ENCODE measurements around the gene RHEBL1. TPM values are rescaled to one million over a fixed set of nuclear protein-coding genes. Genes with fewer than 3 reads are reported as not detected.

RHEBL1 gene
- total RNA-seq, 1 experiment from 2014 or later: 5.1 TPM

DNA sequence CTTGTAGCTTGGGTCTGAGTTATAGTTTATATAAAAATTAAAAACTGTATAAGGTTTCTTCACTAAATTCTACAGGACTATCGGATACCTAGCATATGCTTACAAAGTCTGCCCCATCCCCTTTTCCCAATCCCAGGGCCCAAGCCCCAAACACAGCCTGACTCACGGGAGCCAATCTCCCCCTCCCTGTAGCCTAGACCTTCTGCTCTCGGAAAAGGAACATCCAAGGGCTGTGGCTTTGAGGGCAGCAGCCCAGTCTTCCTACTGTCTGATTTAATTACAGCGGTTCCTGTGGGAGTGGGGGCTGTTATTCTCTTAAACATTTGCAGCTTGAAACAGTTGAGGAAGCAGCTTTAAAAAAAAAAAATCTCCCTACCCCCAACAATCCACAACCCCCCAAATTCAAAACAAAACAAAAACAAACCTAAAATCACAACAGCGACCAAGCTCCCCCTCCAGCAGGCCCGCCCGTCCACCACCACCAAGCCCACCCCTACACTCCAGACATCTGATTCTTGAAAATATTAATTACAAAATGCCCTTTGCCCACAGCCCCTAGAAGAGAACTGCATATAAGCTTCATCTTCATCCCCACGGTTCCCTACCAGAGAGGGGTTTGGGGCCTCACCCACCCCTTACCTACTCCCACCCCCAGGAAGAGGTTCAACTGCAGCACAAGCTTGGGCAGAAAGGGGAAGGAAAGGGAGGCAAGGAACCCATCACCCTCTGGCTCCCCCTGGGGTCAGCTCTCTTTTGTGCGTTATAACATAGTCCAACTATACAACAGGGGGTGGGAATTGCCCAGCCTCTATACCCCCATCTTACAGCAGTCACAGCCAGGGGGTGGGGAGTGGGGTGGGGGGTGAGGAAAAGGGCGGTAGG, 50.1 kb downstream of the RHEBL1 start:
- Histone ChIP-seq H3K4me1 (ENCODE audit: low read length) (peaks cover 28% of the 10 kb centered on the region), H3K4me3 (ENCODE audit: low read length) (peak overlapping the region; percentile 71), H4K20me1 (ENCODE audit: insufficient read depth, low read depth, low read length) (no peaks in the 10 kb centered on the region), H3K79me2 (ENCODE audit: low read length) (peaks cover 32% of the 10 kb centered on the region), H3K27ac (ENCODE audit: low read length) (peak overlapping the region; percentile 95), H3K27me3 (ENCODE audit: low read length) (no peaks in the 10 kb centered on the region), H3K9me3 (ENCODE audit: low read length) (no peaks in the 10 kb centered on the region), H3K9me2 (replicated peaks; ENCODE audit: insufficient read depth, low read length) (no peaks in the 10 kb centered on the region), H3K9ac (ENCODE audit: low read length) (peak overlapping the region; percentile 79), H3K36me3 (ENCODE audit: insufficient read depth, low read length) (peaks cover 6% of the 10 kb centered on the region; the same call in 1 of the 2 replicates), H2AFZ (ENCODE audit: low read length) (no peak overlapping the region), H3K4me2 (ENCODE audit: low read depth, low read length, poor library complexity, severe bottlenecking) (peak overlapping the region; percentile 98)
- peak; percentile 86 for DNase-seq

DNA sequence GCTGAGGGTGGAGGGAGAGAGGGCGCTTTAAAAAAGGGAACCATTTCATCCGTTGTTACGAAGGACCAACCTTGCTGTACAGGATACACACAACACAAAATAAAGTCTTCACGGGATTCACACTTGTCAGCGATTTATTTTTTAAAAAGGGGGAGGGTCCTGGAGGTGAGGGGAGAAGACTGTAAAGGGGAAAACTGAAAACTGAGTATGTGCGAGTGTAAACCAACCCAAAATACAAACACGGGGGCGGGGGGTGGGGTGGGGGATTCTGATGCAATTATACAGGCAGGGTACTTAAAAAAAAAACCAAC, 50.7 kb downstream of the RHEBL1 start:
- peak overlapping the region; percentile 98 for H3K4me2 ChIP-seq (ENCODE audit: low read depth, low read length, poor library complexity, severe bottlenecking)
- peak overlapping the region; percentile 71 for H3K4me3 ChIP-seq (ENCODE audit: low read length)
- H3K9ac ChIP-seq (ENCODE audit: low read length): peak overlapping the region; percentile 79
- H3K27ac ChIP-seq (ENCODE audit: low read length): peak overlapping the region; percentile 95
- H3K9me3 ChIP-seq (ENCODE audit: low read length): no peaks in the 10 kb centered on the region
- H3K36me3 ChIP-seq (ENCODE audit: insufficient read depth, low read length): peaks cover 6% of the 10 kb centered on the region; the same call in 1 of the 2 replicates
- H2AFZ ChIP-seq (ENCODE audit: low read length): peak overlapping the region; percentile 81; the same call in 1 of the 2 replicates
- H3K4me1 ChIP-seq (ENCODE audit: low read length): peaks cover 28% of the 10 kb centered on the region
- H3K9me2 ChIP-seq (replicated peaks; ENCODE audit: insufficient read depth, low read length): no peaks in the 10 kb centered on the region
- DNase-seq: no peak
- no peaks in the 10 kb centered on the region for H3K27me3 ChIP-seq (ENCODE audit: low read length)
- H3K79me2 ChIP-seq (ENCODE audit: low read length): peaks cover 36% of the 10 kb centered on the region
- no peaks in the 10 kb centered on the region for H4K20me1 ChIP-seq (ENCODE audit: insufficient read depth, low read depth, low read length)

DNA sequence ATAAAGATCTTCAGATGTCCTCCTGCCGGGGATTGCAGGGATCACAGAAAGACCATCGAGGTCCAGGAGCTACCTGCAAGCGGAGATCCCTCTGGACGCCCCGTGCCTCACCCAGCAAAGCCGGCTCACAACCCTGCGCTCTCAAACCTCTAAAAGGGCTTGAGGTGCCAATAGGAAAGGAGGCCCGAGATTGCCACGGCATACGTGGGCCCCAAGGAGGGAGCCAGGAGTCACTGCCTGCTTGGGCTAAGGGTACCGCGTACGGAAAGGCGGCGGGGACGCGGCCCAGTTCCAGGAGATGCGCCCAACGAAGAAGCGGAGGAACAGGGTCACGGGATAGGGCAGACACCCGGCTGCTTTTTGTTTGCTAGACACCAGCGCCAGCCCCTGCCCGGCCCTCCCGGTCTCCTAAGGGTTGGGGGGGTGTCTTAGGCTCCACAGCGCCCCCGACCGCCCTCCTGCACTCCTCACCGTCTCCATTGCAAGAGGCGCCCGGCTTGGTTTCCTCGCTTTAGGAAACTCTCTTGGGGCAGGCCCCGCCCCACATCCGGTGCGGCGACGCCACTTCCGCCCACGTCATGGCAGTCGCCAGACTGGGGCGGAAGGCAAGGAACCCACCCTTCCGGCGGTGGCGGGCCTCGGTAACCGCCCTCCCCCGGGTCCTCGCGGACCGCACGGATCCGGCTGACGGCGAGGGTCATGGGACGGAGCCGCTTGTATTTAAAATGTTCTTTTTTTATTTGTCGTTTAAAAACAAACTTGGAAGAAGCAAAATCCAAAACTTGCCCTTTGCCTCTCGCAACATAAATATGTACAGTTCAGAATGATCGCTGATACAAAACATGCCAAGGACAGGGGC, 51.3 kb downstream of the RHEBL1 start, which contains the start of gene PRKAG1:
Gene PRKAG1 (minus strand): TSS at position 516 of the 859 bp plus-strand sequence. CDS start 36 bp downstream, at position 480.
- no peaks in the 10 kb centered on the region for H3K9me3 ChIP-seq (ENCODE audit: low read length)
- H3K9me2 ChIP-seq (replicated peaks; ENCODE audit: insufficient read depth, low read length): no peaks in the 10 kb centered on the region
- peaks cover 28% of the 10 kb centered on the region for H3K4me1 ChIP-seq (ENCODE audit: low read length)
- DNase-seq: peak; percentile 98
- peaks cover 6% of the 10 kb centered on the region; the same call in 1 of the 2 replicates for H3K36me3 ChIP-seq (ENCODE audit: insufficient read depth, low read length)
- H3K9ac ChIP-seq (ENCODE audit: low read length): peak within 1 kb of the TSS; percentile 79
- peak within 1 kb of the TSS; percentile 95 for H3K27ac ChIP-seq (ENCODE audit: low read length)
- peak within 1 kb of the TSS; percentile 71 for H3K4me3 ChIP-seq (ENCODE audit: low read length)
- H3K4me2 ChIP-seq (ENCODE audit: low read depth, low read length, poor library complexity, severe bottlenecking): peak within 1 kb of the TSS; percentile 98
- no peaks in the 10 kb centered on the region for H4K20me1 ChIP-seq (ENCODE audit: insufficient read depth, low read depth, low read length)
- no peaks in the 10 kb centered on the region for H3K27me3 ChIP-seq (ENCODE audit: low read length)
- peaks cover 36% of the 10 kb centered on the region for H3K79me2 ChIP-seq (ENCODE audit: low read length)
- H2AFZ ChIP-seq (ENCODE audit: low read length): peak within 1 kb of the TSS; percentile 81; the same call in 1 of the 2 replicates

DNA sequence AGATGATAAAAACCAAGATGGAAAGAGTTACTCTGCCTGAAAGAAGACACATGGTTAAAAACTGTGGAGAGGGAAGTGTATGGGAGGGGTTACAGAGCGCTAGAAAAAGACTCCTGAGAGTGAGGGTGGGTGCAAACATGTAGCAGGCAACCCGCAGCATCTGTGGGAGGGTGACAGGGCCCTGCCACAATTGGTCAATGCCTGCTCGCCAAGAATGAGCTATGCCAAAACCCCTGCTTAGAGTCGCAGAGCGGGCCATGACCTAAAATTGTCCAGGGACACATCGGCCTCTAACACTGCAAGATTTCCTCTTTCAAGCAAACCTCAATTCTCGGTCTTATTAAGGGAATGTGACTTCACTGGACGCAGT, 51.9 kb downstream of the RHEBL1 start:
- DNase-seq: peak; percentile 66
- Histone ChIP-seq H3K4me1 (ENCODE audit: low read length) (peaks cover 28% of the 10 kb centered on the region), H3K27me3 (ENCODE audit: low read length) (no peaks in the 10 kb centered on the region), H3K4me3 (ENCODE audit: low read length) (peak overlapping the region; percentile 71), H3K9me2 (replicated peaks; ENCODE audit: insufficient read depth, low read length) (no peaks in the 10 kb centered on the region), H3K36me3 (ENCODE audit: insufficient read depth, low read length) (peaks cover 6% of the 10 kb centered on the region; the same call in 1 of the 2 replicates), H3K4me2 (ENCODE audit: low read depth, low read length, poor library complexity, severe bottlenecking) (peak overlapping the region; percentile 98), H3K9ac (ENCODE audit: low read length) (peak overlapping the region; percentile 79), H3K9me3 (ENCODE audit: low read length) (no peaks in the 10 kb centered on the region), H3K79me2 (ENCODE audit: low read length) (peaks cover 36% of the 10 kb centered on the region), H4K20me1 (ENCODE audit: insufficient read depth, low read depth, low read length) (no peaks in the 10 kb centered on the region), H3K27ac (ENCODE audit: low read length) (peak overlapping the region; percentile 95), H2AFZ (ENCODE audit: low read length) (no peak overlapping the region)

DNA sequence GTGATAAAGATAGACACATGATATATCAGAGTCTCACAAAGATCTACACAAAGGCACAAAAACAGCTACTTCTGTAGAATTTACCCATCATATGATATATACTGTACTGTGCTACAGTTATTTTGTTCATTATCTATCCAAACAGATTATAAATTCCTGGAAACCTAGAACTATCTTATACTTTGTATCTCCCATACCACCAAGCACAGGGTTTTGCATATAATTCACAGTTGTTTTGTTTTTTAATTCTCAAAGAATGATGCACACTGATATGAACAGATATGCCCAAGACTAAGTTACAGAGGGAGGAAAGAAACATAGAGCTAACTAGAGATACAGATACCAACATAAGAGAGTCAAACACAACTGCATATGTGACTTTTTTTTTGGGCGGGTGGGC, 54.6 kb downstream of the RHEBL1 start:
- peaks cover 36% of the 10 kb centered on the region for H3K79me2 ChIP-seq (ENCODE audit: low read length)
- H3K9ac ChIP-seq (ENCODE audit: low read length): no peak overlapping the region
- H3K27me3 ChIP-seq (ENCODE audit: low read length): no peaks in the 10 kb centered on the region
- H3K4me2 ChIP-seq (ENCODE audit: low read depth, low read length, poor library complexity, severe bottlenecking): no peak overlapping the region
- H2AFZ ChIP-seq (ENCODE audit: low read length): no peak overlapping the region
- H3K9me3 ChIP-seq (ENCODE audit: low read length): no peaks in the 10 kb centered on the region
- no peak overlapping the region for H3K27ac ChIP-seq (ENCODE audit: low read length)
- no peak for DNase-seq
- no peak overlapping the region for H3K4me3 ChIP-seq (ENCODE audit: low read length)
- peaks cover 23% of the 10 kb centered on the region for H3K4me1 ChIP-seq (ENCODE audit: low read length)
- H3K9me2 ChIP-seq (replicated peaks; ENCODE audit: insufficient read depth, low read length): no peaks in the 10 kb centered on the region
- H4K20me1 ChIP-seq (ENCODE audit: insufficient read depth, low read depth, low read length): no peaks in the 10 kb centered on the region
- H3K36me3 ChIP-seq (ENCODE audit: insufficient read depth, low read length): 0 out of 2 replicates have a peak, but pooled peaks cover 3% of the 10 kb centered on the region

Other genes starting within 250 kb of the RHEBL1 start
- gene DDX23, start 217.8 kb downstream of the RHEBL1 start, total RNA-seq (2014; rRNA removed; shearing (Covaris generic); ENCODE audit: low replicate concordance): 37.0 and 68.0 TPM in 2 replicates
- gene RND1, start 204.1 kb downstream of the RHEBL1 start, total RNA-seq (2014; rRNA removed; shearing (Covaris generic); ENCODE audit: low replicate concordance): 0.60 and 1.4 TPM in 2 replicates
- gene FKBP11, start 144.5 kb downstream of the RHEBL1 start, total RNA-seq (2014; rRNA removed; shearing (Covaris generic); ENCODE audit: low replicate concordance): 22.0 and 29.8 TPM in 2 replicates
- gene ARF3, start 112.5 kb downstream of the RHEBL1 start, total RNA-seq (2014; rRNA removed; shearing (Covaris generic); ENCODE audit: low replicate concordance): 51.7 and 57.5 TPM in 2 replicates
- 0.61 and 1.0 TPM in 2 replicates for gene WNT10B, start 98.2 kb downstream of the RHEBL1 start, total RNA-seq (2014; rRNA removed; shearing (Covaris generic); ENCODE audit: low replicate concordance)
- not detected in 2 replicates for gene WNT1, start 91.7 kb downstream of the RHEBL1 start, total RNA-seq (2014; rRNA removed; shearing (Covaris generic); ENCODE audit: low replicate concordance)
- 9.6 and 20.2 TPM in 2 replicates for gene DDN, start 70.6 kb downstream of the RHEBL1 start, total RNA-seq (2014; rRNA removed; shearing (Covaris generic); ENCODE audit: low replicate concordance)
- gene PRKAG1, start 51.2 kb downstream of the RHEBL1 start, total RNA-seq (2014; rRNA removed; shearing (Covaris generic); ENCODE audit: low replicate concordance): 35.1 and 47.5 TPM in 2 replicates
- 29.6 and 42.6 TPM in 2 replicates for gene KMT2D, start 9.2 kb downstream of the RHEBL1 start, total RNA-seq (2014; rRNA removed; shearing (Covaris generic); ENCODE audit: low replicate concordance)
- gene DHH, start 24.8 kb upstream of the RHEBL1 start, total RNA-seq (2014; rRNA removed; shearing (Covaris generic); ENCODE audit: low replicate concordance): 0.26 and 0.36 TPM in 2 replicates
- gene LMBR1L, start 40.9 kb upstream of the RHEBL1 start, total RNA-seq (2014; rRNA removed; shearing (Covaris generic); ENCODE audit: low replicate concordance): 17.5 and 46.8 TPM in 2 replicates
- gene TUBA1B, start 61.4 kb upstream of the RHEBL1 start, total RNA-seq (2014; rRNA removed; shearing (Covaris generic); ENCODE audit: low replicate concordance): 770 and 904 TPM in 2 replicates
- 126 and 139 TPM in 2 replicates for gene TUBA1A, start 119.1 kb upstream of the RHEBL1 start, total RNA-seq (2014; rRNA removed; shearing (Covaris generic); ENCODE audit: low replicate concordance)
- 90.0 and 132 TPM in 2 replicates for gene TUBA1C, start 195.1 kb upstream of the RHEBL1 start, total RNA-seq (2014; rRNA removed; shearing (Covaris generic); ENCODE audit: low replicate concordance)
- 0.52 TPM in 1 of 2 replicates, not detected in the other for gene PRPH, start 225.2 kb upstream of the RHEBL1 start, total RNA-seq (2014; rRNA removed; shearing (Covaris generic); ENCODE audit: low replicate concordance)

All from Karpas-422 (cell line).